ENCODE data around the gene SLC16A14.
A peak's percentile ranks its signal among the peaks of the same experiment; 100 is the strongest.

SLC16A14 gene

GRCh38 chr2:230068016-230068650 lies 591 bp downstream of the SLC16A14 start:
- TF ChIP-seq POLR2A (IDR thresholded peaks at IDR 0.05; ENCODE audit: low read depth, low read length) (no peak), POLR2AphosphoS5 (IDR thresholded peaks at IDR 0.05; ENCODE audit: low read depth, low read length) (no peak), TAF1 (IDR thresholded peaks at IDR 0.05; ENCODE audit: borderline replicate concordance, low read depth, low read length) (no peak)
- DNase-seq (ENCODE audit: insufficient read length) (peak; percentile 39), FAIRE-seq (peak; percentile 38)

- no peak for DNase-seq (ENCODE audit: insufficient read length)
- no peak for FAIRE-seq
- TF ChIP-seq POLR2AphosphoS5 (IDR thresholded peaks at IDR 0.05; ENCODE audit: low read depth, low read length) (no peak), POLR2A (IDR thresholded peaks at IDR 0.05; ENCODE audit: low read depth, low read length) (no peak), TAF1 (IDR thresholded peaks at IDR 0.05; ENCODE audit: borderline replicate concordance, low read depth, low read length) (no peak)
Observed at GRCh38 chr2:230060672-230061293, 7.9 kb downstream of the SLC16A14 start.

- TF ChIP-seq POLR2AphosphoS5 (IDR thresholded peaks at IDR 0.05; ENCODE audit: low read depth, low read length) (no peak), POLR2A (IDR thresholded peaks at IDR 0.05; ENCODE audit: low read depth, low read length) (no peak), TAF1 (IDR thresholded peaks at IDR 0.05; ENCODE audit: borderline replicate concordance, low read depth, low read length) (no peak)
- FAIRE-seq (no peak), DNase-seq (ENCODE audit: insufficient read length) (no peak)
Observed at GRCh38 chr2:230053753-230054478, 14.8 kb downstream of the SLC16A14 start.

GRCh38 chr2:230052299-230052698 lies 16.4 kb downstream of the SLC16A14 start:
- no peak for FAIRE-seq
- no peak for DNase-seq (ENCODE audit: insufficient read length)
- TF ChIP-seq TAF1 (IDR thresholded peaks at IDR 0.05; ENCODE audit: borderline replicate concordance, low read depth, low read length) (no peak), POLR2AphosphoS5 (IDR thresholded peaks at IDR 0.05; ENCODE audit: low read depth, low read length) (no peak), POLR2A (IDR thresholded peaks at IDR 0.05; ENCODE audit: low read depth, low read length) (no peak)

- FAIRE-seq: no peak
- DNase-seq (ENCODE audit: insufficient read length): no peak
- TF ChIP-seq TAF1 (IDR thresholded peaks at IDR 0.05; ENCODE audit: borderline replicate concordance, low read depth, low read length) (no peak), POLR2AphosphoS5 (IDR thresholded peaks at IDR 0.05; ENCODE audit: low read depth, low read length) (no peak), POLR2A (IDR thresholded peaks at IDR 0.05; ENCODE audit: low read depth, low read length) (no peak)
Observed at GRCh38 chr2:230050136-230050535, 18.6 kb downstream of the SLC16A14 start.

GRCh38 chr2:230048010-230048671 lies 20.6 kb downstream of the SLC16A14 start:
- DNase-seq (ENCODE audit: insufficient read length): no peak
- TF ChIP-seq TAF1 (IDR thresholded peaks at IDR 0.05; ENCODE audit: borderline replicate concordance, low read depth, low read length) (no peak), POLR2A (IDR thresholded peaks at IDR 0.05; ENCODE audit: low read depth, low read length) (no peak), POLR2AphosphoS5 (IDR thresholded peaks at IDR 0.05; ENCODE audit: low read depth, low read length) (no peak)
- no peak for FAIRE-seq

- TF ChIP-seq TAF1 (IDR thresholded peaks at IDR 0.05; ENCODE audit: borderline replicate concordance, low read depth, low read length) (no peak), POLR2AphosphoS5 (IDR thresholded peaks at IDR 0.05; ENCODE audit: low read depth, low read length) (no peak), POLR2A (IDR thresholded peaks at IDR 0.05; ENCODE audit: low read depth, low read length) (no peak)
- no peak for DNase-seq (ENCODE audit: insufficient read length)
- no peak for FAIRE-seq
Observed at GRCh38 chr2:230046491-230046890, 22.2 kb downstream of the SLC16A14 start.

- FAIRE-seq (no peak), DNase-seq (ENCODE audit: insufficient read length) (no peak)
- TF ChIP-seq POLR2A (IDR thresholded peaks at IDR 0.05; ENCODE audit: low read depth, low read length) (no peak), TAF1 (IDR thresholded peaks at IDR 0.05; ENCODE audit: borderline replicate concordance, low read depth, low read length) (no peak), POLR2AphosphoS5 (IDR thresholded peaks at IDR 0.05; ENCODE audit: low read depth, low read length) (no peak)
Observed at GRCh38 chr2:230043461-230043860, 25.3 kb downstream of the SLC16A14 start.

GRCh38 chr2:230043025-230043424 lies 25.7 kb downstream of the SLC16A14 start:
- FAIRE-seq: no peak
- no peak for TF ChIP-seq POLR2A (IDR thresholded peaks at IDR 0.05; ENCODE audit: low read depth, low read length)
- TF ChIP-seq TAF1 (IDR thresholded peaks at IDR 0.05; ENCODE audit: borderline replicate concordance, low read depth, low read length): no peak
- no peak for TF ChIP-seq POLR2AphosphoS5 (IDR thresholded peaks at IDR 0.05; ENCODE audit: low read depth, low read length)

GRCh38 chr2:230042195-230042594 lies 26.5 kb downstream of the SLC16A14 start:
- TF ChIP-seq POLR2AphosphoS5 (IDR thresholded peaks at IDR 0.05; ENCODE audit: low read depth, low read length) (no peak), TAF1 (IDR thresholded peaks at IDR 0.05; ENCODE audit: borderline replicate concordance, low read depth, low read length) (no peak), POLR2A (IDR thresholded peaks at IDR 0.05; ENCODE audit: low read depth, low read length) (no peak)
- no peak for DNase-seq (ENCODE audit: insufficient read length)
- FAIRE-seq: no peak

More at GRCh38 chr2:230043025-230043424, 25.7 kb downstream of the SLC16A14 start:
- no peak for DNase-seq (ENCODE audit: insufficient read length)

GRCh38 chr2:230023313-230023712 lies 45.4 kb downstream of the SLC16A14 start:
- FAIRE-seq (no peak), DNase-seq (ENCODE audit: insufficient read length) (no peak)
- no peak for TF ChIP-seq POLR2AphosphoS5 (IDR thresholded peaks at IDR 0.05; ENCODE audit: low read depth, low read length)
- no peak for TF ChIP-seq TAF1 (IDR thresholded peaks at IDR 0.05; ENCODE audit: borderline replicate concordance, low read depth, low read length)
- no peak for TF ChIP-seq POLR2A (IDR thresholded peaks at IDR 0.05; ENCODE audit: low read depth, low read length)
